ENCODE data around the gene DHX35.

DNA sequence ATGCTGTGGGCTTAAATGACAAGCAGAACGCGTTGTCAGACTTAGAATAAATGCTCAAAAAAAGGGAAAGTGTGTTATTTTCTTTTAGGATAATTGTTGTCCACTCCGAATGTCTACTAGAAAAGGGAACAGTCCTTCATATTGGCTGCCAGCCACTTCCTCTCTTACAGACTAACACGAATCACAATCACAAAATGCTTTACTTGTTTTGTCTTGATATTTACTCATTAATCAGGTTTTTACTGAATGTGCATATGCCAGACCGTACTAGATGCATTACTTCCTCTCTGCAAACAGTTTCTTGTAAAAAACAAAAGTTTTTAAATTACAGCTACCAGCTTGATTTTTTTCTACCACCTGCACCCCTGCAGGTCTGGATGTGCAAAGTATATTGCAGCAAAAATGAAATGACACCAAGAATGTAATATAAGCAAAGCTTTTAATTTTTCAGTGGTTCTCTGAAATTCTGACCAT is 821 bp downstream of the DHX35 start:
- TF ChIP-seq CTCF (conservative IDR thresholded peaks at IDR 0.05): peak; percentile 25
- no peak for TF ChIP-seq ZFX (IDR thresholded peaks at IDR 0.05)
